Measurements from ENCODE around the gene NLRP10.
"Not testable (repeated sequence)": the region's sequence is repeated elsewhere in the genome, so short reads cannot be mapped to it uniquely, and the experiment has no call there.

Gene NLRP10

GRCh38 chr11:7965386-7965785 lies at the start of gene NLRP10:
Gene NLRP10 (minus strand): TSS chr11:7965447. CDS start chr11:7963495, 1,952 bp downstream.
- DNase-seq = peak; percentile 2

GRCh38 chr11:8013833-8014232 lies 48.6 kb upstream of the NLRP10 start:
- DNase-seq = no peak

- DNase-seq = peak; percentile 91
Observed at GRCh38 chr11:8011981-8012444, 46.8 kb upstream of the NLRP10 start.

GRCh38 chr11:8011371-8011770 lies 46.1 kb upstream of the NLRP10 start:
- no peak for DNase-seq

GRCh38 chr11:8009856-8010255 lies 44.6 kb upstream of the NLRP10 start:
- no peak for DNase-seq

GRCh38 chr11:8008212-8008611 lies 43.0 kb upstream of the NLRP10 start:
- DNase-seq = no peak

- DNase-seq = peak; percentile 69
Observed at GRCh38 chr11:8006349-8006977, 41.2 kb upstream of the NLRP10 start.

- no peak for DNase-seq
Observed at GRCh38 chr11:8005556-8005955, 40.3 kb upstream of the NLRP10 start.

- no peak for DNase-seq
Observed at GRCh38 chr11:8004008-8004407, 38.8 kb upstream of the NLRP10 start.

- DNase-seq = no peak
Observed at GRCh38 chr11:8003187-8003586, 37.9 kb upstream of the NLRP10 start.

- no peak for DNase-seq
Observed at GRCh38 chr11:8002676-8003075, 37.4 kb upstream of the NLRP10 start.

- DNase-seq = no peak
Observed at GRCh38 chr11:8000390-8000789, 35.1 kb upstream of the NLRP10 start.

- no peak for DNase-seq
Observed at GRCh38 chr11:7999795-8000194, 34.5 kb upstream of the NLRP10 start.

- DNase-seq = no peak
Observed at GRCh38 chr11:7994581-7995278, 29.5 kb upstream of the NLRP10 start.

GRCh38 chr11:7987560-7987883 lies 22.3 kb upstream of the NLRP10 start:
- not testable (repeated sequence) for DNase-seq

- peak; percentile 96 for DNase-seq
Observed at GRCh38 chr11:7986768-7987559, 21.7 kb upstream of the NLRP10 start, which contains the start of gene EIF3F. Gene EIF3F (plus strand): TSS chr11:7987337. CDS start chr11:7987353, 16 bp downstream.

GRCh38 chr11:7983832-7984590 lies 18.8 kb upstream of the NLRP10 start:
- no peak for DNase-seq

- DNase-seq = no peak
Observed at GRCh38 chr11:7982582-7983119, 17.4 kb upstream of the NLRP10 start.

GRCh38 chr11:7981619-7982157 lies 16.4 kb upstream of the NLRP10 start:
- DNase-seq = no peak

- DNase-seq = peak; percentile 78
Observed at GRCh38 chr11:7977232-7977917, 12.1 kb upstream of the NLRP10 start.

GRCh38 chr11:7974668-7975067 lies 9.4 kb upstream of the NLRP10 start:
- DNase-seq = no peak

- DNase-seq = no peak
Observed at GRCh38 chr11:7973011-7973410, 7.8 kb upstream of the NLRP10 start.

Data from NCI-H226 (cell line).